ENCODE results near the gene UTF1. TPM values are rescaled to one million over a fixed set of nuclear protein-coding genes. Genes with fewer than 3 reads are reported as not detected.

Gene UTF1
- total RNA-seq, 1 donor from 2014 or later = 0.16 TPM

GRCh38 chr10:133189256-133189655 is 40.8 kb upstream of the UTF1 start:
- Mint-ChIP-seq H3K4me1 (ENCODE audit: low read depth) (no peaks in the 10 kb centered on the region), H3K4me3 (ENCODE audit: low read depth) (no peak overlapping the region), H3K27ac (no peak overlapping the region), H3K9me3 (peaks cover 3% of the 10 kb centered on the region), H3K36me3 (ENCODE audit: low read depth) (no peaks in the 10 kb centered on the region), H3K27me3 (ENCODE audit: low read depth) (peaks cover 10% of the 10 kb centered on the region)
- intact Hi-C loops (cut with micrococcal nuclease) = no loop called here
- no peak for DNase-seq (ENCODE audit: low spot score)

GRCh38 chr10:133189726-133190125 is 40.3 kb upstream of the UTF1 start:
- Mint-ChIP-seq H3K4me1 (ENCODE audit: low read depth) (no peaks in the 10 kb centered on the region), H3K36me3 (ENCODE audit: low read depth) (no peaks in the 10 kb centered on the region), H3K4me3 (ENCODE audit: low read depth) (no peak overlapping the region), H3K27me3 (ENCODE audit: low read depth) (peaks cover 10% of the 10 kb centered on the region), H3K9me3 (no peaks in the 10 kb centered on the region), H3K27ac (no peak overlapping the region)
- no peak for DNase-seq (ENCODE audit: low spot score)
- intact Hi-C loops (cut with micrococcal nuclease) = no loop called here

- no peaks in the 10 kb centered on the region for H3K36me3 Mint-ChIP-seq (ENCODE audit: low read depth)
Observed at GRCh38 chr10:133190225-133190624, 39.8 kb upstream of the UTF1 start.

GRCh38 chr10:133191651-133192050 is 38.4 kb upstream of the UTF1 start:
- no peaks in the 10 kb centered on the region for H3K9me3 Mint-ChIP-seq
- no peaks in the 10 kb centered on the region for H3K4me1 Mint-ChIP-seq (ENCODE audit: low read depth)
- intact Hi-C loops (cut with micrococcal nuclease) = no loop called here

More at GRCh38 chr10:133190225-133190624, 39.8 kb upstream of the UTF1 start:
- no peaks in the 10 kb centered on the region for H3K4me1 Mint-ChIP-seq (ENCODE audit: low read depth)
- no peak overlapping the region for H3K4me3 Mint-ChIP-seq (ENCODE audit: low read depth)
- H3K9me3 Mint-ChIP-seq = no peaks in the 10 kb centered on the region
- intact Hi-C loops (cut with micrococcal nuclease) = no loop called here
- H3K27me3 Mint-ChIP-seq (ENCODE audit: low read depth) = peaks cover 10% of the 10 kb centered on the region
- DNase-seq (ENCODE audit: low spot score) = no peak
- H3K27ac Mint-ChIP-seq = no peak overlapping the region

GRCh38 chr10:133194151-133194550 is 35.9 kb upstream of the UTF1 start:
- Mint-ChIP-seq H3K4me1 (ENCODE audit: low read depth) (no peaks in the 10 kb centered on the region), H3K27me3 (ENCODE audit: low read depth) (peaks cover 10% of the 10 kb centered on the region), H3K4me3 (ENCODE audit: low read depth) (no peak overlapping the region), H3K9me3 (no peaks in the 10 kb centered on the region), H3K27ac (no peak overlapping the region), H3K36me3 (ENCODE audit: low read depth) (no peaks in the 10 kb centered on the region)
- no peak for DNase-seq (ENCODE audit: low spot score)
- intact Hi-C loops (cut with micrococcal nuclease) = no loop called here

More at GRCh38 chr10:133191651-133192050, 38.4 kb upstream of the UTF1 start:
- H3K27ac Mint-ChIP-seq = no peak overlapping the region
- H3K27me3 Mint-ChIP-seq (ENCODE audit: low read depth) = peaks cover 10% of the 10 kb centered on the region
- no peaks in the 10 kb centered on the region for H3K36me3 Mint-ChIP-seq (ENCODE audit: low read depth)
- no peak for DNase-seq (ENCODE audit: low spot score)
- no peak overlapping the region for H3K4me3 Mint-ChIP-seq (ENCODE audit: low read depth)

GRCh38 chr10:133195096-133195495 is 34.9 kb upstream of the UTF1 start:
- Mint-ChIP-seq H3K36me3 (ENCODE audit: low read depth) (no peaks in the 10 kb centered on the region), H3K27me3 (ENCODE audit: low read depth) (peaks cover 10% of the 10 kb centered on the region), H3K4me1 (ENCODE audit: low read depth) (no peaks in the 10 kb centered on the region), H3K9me3 (no peaks in the 10 kb centered on the region), H3K4me3 (ENCODE audit: low read depth) (no peak overlapping the region), H3K27ac (no peak overlapping the region)
- no peak for DNase-seq (ENCODE audit: low spot score)
- intact Hi-C loops (cut with micrococcal nuclease) = no loop called here

- no peak overlapping the region for H3K4me3 Mint-ChIP-seq (ENCODE audit: low read depth)
- H3K4me1 Mint-ChIP-seq (ENCODE audit: low read depth) = no peaks in the 10 kb centered on the region
- no peak overlapping the region for H3K27ac Mint-ChIP-seq
- peaks cover 10% of the 10 kb centered on the region for H3K27me3 Mint-ChIP-seq (ENCODE audit: low read depth)
- no peaks in the 10 kb centered on the region for H3K36me3 Mint-ChIP-seq (ENCODE audit: low read depth)
- no peak for DNase-seq (ENCODE audit: low spot score)
- H3K9me3 Mint-ChIP-seq = no peaks in the 10 kb centered on the region
- intact Hi-C loops (cut with micrococcal nuclease) = no loop called here
Observed at GRCh38 chr10:133195611-133196010, 34.4 kb upstream of the UTF1 start.

GRCh38 chr10:133196221-133196915 is 33.6 kb upstream of the UTF1 start:
- Mint-ChIP-seq H3K36me3 (ENCODE audit: low read depth) (no peaks in the 10 kb centered on the region), H3K9me3 (no peaks in the 10 kb centered on the region), H3K27ac (no peak overlapping the region), H3K4me1 (ENCODE audit: low read depth) (no peaks in the 10 kb centered on the region), H3K4me3 (ENCODE audit: low read depth) (no peak overlapping the region), H3K27me3 (ENCODE audit: low read depth) (peaks cover 10% of the 10 kb centered on the region)
- no peak for DNase-seq (ENCODE audit: low spot score)
- intact Hi-C loops (cut with micrococcal nuclease) = no loop called here

- Mint-ChIP-seq H3K4me3 (ENCODE audit: low read depth) (no peak overlapping the region), H3K27ac (no peak overlapping the region), H3K4me1 (ENCODE audit: low read depth) (no peaks in the 10 kb centered on the region), H3K36me3 (ENCODE audit: low read depth) (no peaks in the 10 kb centered on the region), H3K27me3 (ENCODE audit: low read depth) (peaks cover 6% of the 10 kb centered on the region), H3K9me3 (no peaks in the 10 kb centered on the region)
- DNase-seq (ENCODE audit: low spot score) = no peak
- intact Hi-C loops (cut with micrococcal nuclease) = no loop called here
Observed at GRCh38 chr10:133196936-133197758, 32.9 kb upstream of the UTF1 start.

- no peak overlapping the region for H3K27ac Mint-ChIP-seq
- intact Hi-C loops (cut with micrococcal nuclease) = no loop called here
- H3K9me3 Mint-ChIP-seq = no peaks in the 10 kb centered on the region
- H3K4me3 Mint-ChIP-seq (ENCODE audit: low read depth) = no peak overlapping the region
- no peaks in the 10 kb centered on the region for H3K36me3 Mint-ChIP-seq (ENCODE audit: low read depth)
- no peak for DNase-seq (ENCODE audit: low spot score)
- no peaks in the 10 kb centered on the region for H3K4me1 Mint-ChIP-seq (ENCODE audit: low read depth)
- H3K27me3 Mint-ChIP-seq (ENCODE audit: low read depth) = no peaks in the 10 kb centered on the region
Observed at GRCh38 chr10:133197786-133198185, 32.2 kb upstream of the UTF1 start.

GRCh38 chr10:133198206-133198605 is 31.8 kb upstream of the UTF1 start:
- Mint-ChIP-seq H3K27me3 (ENCODE audit: low read depth) (no peaks in the 10 kb centered on the region), H3K36me3 (ENCODE audit: low read depth) (no peaks in the 10 kb centered on the region), H3K27ac (no peak overlapping the region), H3K4me3 (ENCODE audit: low read depth) (no peak overlapping the region), H3K9me3 (no peaks in the 10 kb centered on the region), H3K4me1 (ENCODE audit: low read depth) (no peaks in the 10 kb centered on the region)
- intact Hi-C loops (cut with micrococcal nuclease) = no loop called here
- DNase-seq (ENCODE audit: low spot score) = no peak

- H3K4me3 Mint-ChIP-seq (ENCODE audit: low read depth) = no peak overlapping the region
- no peak overlapping the region for H3K27ac Mint-ChIP-seq
Observed at GRCh38 chr10:133198621-133199487, 31.2 kb upstream of the UTF1 start.

More at GRCh38 chr10:133198621-133199487, 31.2 kb upstream of the UTF1 start:
- Mint-ChIP-seq H3K36me3 (ENCODE audit: low read depth) (no peaks in the 10 kb centered on the region), H3K4me1 (ENCODE audit: low read depth) (no peaks in the 10 kb centered on the region), H3K9me3 (no peaks in the 10 kb centered on the region), H3K27me3 (ENCODE audit: low read depth) (no peaks in the 10 kb centered on the region)
- DNase-seq (ENCODE audit: low spot score) = no peak
- intact Hi-C loops (cut with micrococcal nuclease) = no loop called here

All from activated T-helper 2 cell treated with anti-CD3 and anti-CD28 coated beads, Interferon-gamma antibody, Interleukin-2, Interleukin-4, amounts not matched to agents 10 μg/mL and 5 μg/mL and 100 μg/mL, durations not matched to agents 14 hours and 24 hours and 36 hours (primary cell).